ENCODE data around the gene FASTKD3.

FASTKD3 gene

GRCh38 chr5:7881091-7881490 is 12.3 kb upstream of the FASTKD3 start:
- FAIRE-seq (no peak), DNase-seq (ENCODE audit: insufficient read length, low spot score) (no peak)

GRCh38 chr5:7878381-7878873 is 9.6 kb upstream of the FASTKD3 start:
- no peak for DNase-seq (ENCODE audit: insufficient read length, low spot score)
- FAIRE-seq = no peak

GRCh38 chr5:7877851-7878250 is 9.0 kb upstream of the FASTKD3 start:
- FAIRE-seq (no peak), DNase-seq (ENCODE audit: insufficient read length, low spot score) (no peak)

GRCh38 chr5:7876867-7877266 is 8.0 kb upstream of the FASTKD3 start:
- no peak for DNase-seq (ENCODE audit: insufficient read length, low spot score)
- FAIRE-seq = no peak

- DNase-seq (ENCODE audit: insufficient read length, low spot score) (no peak), FAIRE-seq (peak; percentile 11)
Measured at GRCh38 chr5:7875151-7875550, 6.3 kb upstream of the FASTKD3 start.

- FAIRE-seq (no peak), DNase-seq (ENCODE audit: insufficient read length, low spot score) (no peak)
Measured at GRCh38 chr5:7874639-7875038, 5.8 kb upstream of the FASTKD3 start.

- no peak for DNase-seq (ENCODE audit: insufficient read length, low spot score)
- no peak for FAIRE-seq
Measured at GRCh38 chr5:7873216-7873615, 4.4 kb upstream of the FASTKD3 start.

- FAIRE-seq (no peak), DNase-seq (ENCODE audit: insufficient read length, low spot score) (no peak)
Measured at GRCh38 chr5:7872517-7873130, 3.8 kb upstream of the FASTKD3 start.

- DNase-seq (ENCODE audit: insufficient read length, low spot score) = no peak
- FAIRE-seq = peak; percentile 66
Measured at GRCh38 chr5:7871653-7872052, 2.8 kb upstream of the FASTKD3 start.

GRCh38 chr5:7869474-7870136 is 774 bp upstream of the FASTKD3 start:
- FAIRE-seq (no peak), DNase-seq (ENCODE audit: insufficient read length, low spot score) (no peak)

GRCh38 chr5:7868427-7868772 is 431 bp downstream of the FASTKD3 start:
- FAIRE-seq (peak; percentile 80), DNase-seq (ENCODE audit: insufficient read length, low spot score) (no peak)

GRCh38 chr5:7867260-7867659 is 1.6 kb downstream of the FASTKD3 start:
- FAIRE-seq (no peak), DNase-seq (ENCODE audit: insufficient read length, low spot score) (no peak)

- FAIRE-seq (no peak), DNase-seq (ENCODE audit: insufficient read length, low spot score) (no peak)
Measured at GRCh38 chr5:7866196-7866595, 2.6 kb downstream of the FASTKD3 start.

GRCh38 chr5:7857926-7858632 is 10.8 kb downstream of the FASTKD3 start:
- no peak for DNase-seq (ENCODE audit: insufficient read length, low spot score)
- no peak for FAIRE-seq

GRCh38 chr5:7857361-7857760 is 11.5 kb downstream of the FASTKD3 start:
- DNase-seq (ENCODE audit: insufficient read length, low spot score) (no peak), FAIRE-seq (no peak)

- DNase-seq (ENCODE audit: insufficient read length, low spot score) = no peak
- no peak for FAIRE-seq
Measured at GRCh38 chr5:7856855-7857254, 12.0 kb downstream of the FASTKD3 start.

- DNase-seq (ENCODE audit: insufficient read length, low spot score) (no peak), FAIRE-seq (no peak)
Measured at GRCh38 chr5:7855611-7856010, 13.2 kb downstream of the FASTKD3 start.

- DNase-seq (ENCODE audit: insufficient read length, low spot score) (no peak), FAIRE-seq (no peak)
Measured at GRCh38 chr5:7852988-7853387, 15.8 kb downstream of the FASTKD3 start.

GRCh38 chr5:7852542-7852941 is 16.3 kb downstream of the FASTKD3 start:
- no peak for DNase-seq (ENCODE audit: insufficient read length, low spot score)
- FAIRE-seq = no peak

GRCh38 chr5:7851617-7852289 is 17.1 kb downstream of the FASTKD3 start:
- DNase-seq (ENCODE audit: insufficient read length, low spot score) (no peak), FAIRE-seq (no peak)

GRCh38 chr5:7851240-7851592 is 17.6 kb downstream of the FASTKD3 start:
- FAIRE-seq = no peak

More at GRCh38 chr5:7851240-7851592, 17.6 kb downstream of the FASTKD3 start:
- DNase-seq (ENCODE audit: insufficient read length, low spot score) = no peak

All from GM19239 (cell line).